EH (cell line): ENCODE measurements around the gene FAM3A.
"Not testable (repeated sequence)": the region's sequence is repeated elsewhere in the genome, so short reads cannot be mapped to it uniquely, and the experiment has no call there.

Experiments
- DNase-seq: peaks from one replicate; pipeline ENCODE4 v3.0.0-alpha.2; 2015; ENCODE audit warnings: low read depth

The FAM3A gene

GRCh38 chrX:154515966-154516655 lies at the start of gene FAM3A:
FAM3A (minus strand) TSS chrX:154516232; CDS start chrX:154515772, 460 bp downstream.
- DNase-seq = peak; percentile 90

GRCh38 chrX:154562295-154562694 lies 46.3 kb upstream of the FAM3A start:
- not testable (repeated sequence) for DNase-seq

GRCh38 chrX:154560326-154560725 lies 44.3 kb upstream of the FAM3A start:
- not testable (repeated sequence) for DNase-seq

- DNase-seq = not testable (repeated sequence)
These were observed 42.9 kb upstream of the FAM3A start for GRCh38 chrX:154558896-154559295.

GRCh38 chrX:154558060-154558690 lies 42.1 kb upstream of the FAM3A start:
- not testable (repeated sequence) for DNase-seq

GRCh38 chrX:154552112-154552806 lies 36.2 kb upstream of the FAM3A start:
- DNase-seq = not testable (repeated sequence)

- DNase-seq = peak; percentile 43
These were observed 33.7 kb upstream of the FAM3A start for GRCh38 chrX:154549766-154550165.

GRCh38 chrX:154548028-154548316 lies 31.9 kb upstream of the FAM3A start:
- peak; percentile 47 for DNase-seq

- peak; percentile 91 for DNase-seq
These were observed 31.4 kb upstream of the FAM3A start, which contains the start of gene IKBKG for GRCh38 chrX:154547245-154548027. IKBKG (plus strand) TSS chrX:154547620; CDS start chrX:154552003, 4,383 bp downstream.

- DNase-seq = peak; percentile 75
These were observed 30.6 kb upstream of the FAM3A start, which contains the start of gene G6PD for GRCh38 chrX:154546354-154547244. G6PD (minus strand) TSS chrX:154546846; CDS start chrX:154546155, 691 bp downstream.

GRCh38 chrX:154545673-154546274 lies 29.7 kb upstream of the FAM3A start:
- no peak for DNase-seq

GRCh38 chrX:154542723-154543424 lies 26.8 kb upstream of the FAM3A start:
- DNase-seq = no peak

- peak; percentile 95 for DNase-seq
These were observed 26.1 kb upstream of the FAM3A start for GRCh38 chrX:154541896-154542722.

GRCh38 chrX:154541589-154541895 lies 25.5 kb upstream of the FAM3A start:
- no peak for DNase-seq

GRCh38 chrX:154540897-154541535 lies 25.0 kb upstream of the FAM3A start:
- peak; percentile 29 for DNase-seq

- DNase-seq = not testable (repeated sequence)
These were observed 24.3 kb upstream of the FAM3A start for GRCh38 chrX:154540365-154540764.

GRCh38 chrX:154539077-154539476 lies 23.0 kb upstream of the FAM3A start:
- no peak for DNase-seq

- DNase-seq = no peak
These were observed 19.9 kb upstream of the FAM3A start for GRCh38 chrX:154535892-154536291.
